Hematopoietic multipotent progenitor cell treated with erythropoietin and hydrocortisone succinate and interleukin-3 and kit ligand, for 17 days (in vitro differentiated cells): ENCODE results near the gene ALDH4A1.

Source experiments
- DNase-seq: peaks from one replicate; pipeline ENCODE4 v3.0.0-alpha.2; 2015; ENCODE audit warnings: low spot score

ALDH4A1 gene

GRCh38 chr1:18938707-18939070, 36.3 kb upstream of the ALDH4A1 start:
- no peak for DNase-seq

DNA sequence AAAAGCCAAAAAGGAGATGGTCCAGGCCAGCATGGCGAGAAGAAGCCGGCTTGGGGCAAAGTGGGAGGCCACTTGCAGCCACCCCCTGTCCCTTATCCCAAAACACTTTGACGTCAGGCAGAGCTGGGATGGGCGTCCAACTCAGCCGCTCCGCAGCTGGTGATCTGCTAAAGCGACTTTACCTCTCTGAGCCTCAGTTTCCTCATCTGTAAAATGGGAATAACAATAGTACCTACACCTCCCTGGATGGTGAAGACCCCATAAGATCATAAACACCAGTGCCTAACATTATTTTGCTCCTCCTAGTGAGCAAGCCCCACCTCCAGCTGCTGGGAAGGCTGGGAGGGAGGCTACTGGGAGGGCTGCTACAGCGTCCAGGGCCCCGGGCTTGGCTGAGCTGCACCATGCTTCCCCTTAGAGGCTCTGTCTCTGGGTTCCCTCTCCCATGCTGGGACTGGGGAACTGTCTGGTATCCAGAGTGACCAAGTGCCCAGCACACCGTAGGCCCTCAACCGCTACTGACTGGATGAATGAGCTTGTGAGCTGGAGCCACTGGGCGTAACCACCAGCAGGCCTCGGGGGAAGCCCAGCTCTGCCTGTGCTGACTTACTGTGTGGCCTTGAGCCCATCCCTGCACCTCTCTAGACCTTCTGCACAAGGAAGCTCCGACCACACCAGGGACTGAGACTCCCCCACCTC, 35.8 kb upstream of the ALDH4A1 start:
- DNase-seq, result no peak

DNA sequence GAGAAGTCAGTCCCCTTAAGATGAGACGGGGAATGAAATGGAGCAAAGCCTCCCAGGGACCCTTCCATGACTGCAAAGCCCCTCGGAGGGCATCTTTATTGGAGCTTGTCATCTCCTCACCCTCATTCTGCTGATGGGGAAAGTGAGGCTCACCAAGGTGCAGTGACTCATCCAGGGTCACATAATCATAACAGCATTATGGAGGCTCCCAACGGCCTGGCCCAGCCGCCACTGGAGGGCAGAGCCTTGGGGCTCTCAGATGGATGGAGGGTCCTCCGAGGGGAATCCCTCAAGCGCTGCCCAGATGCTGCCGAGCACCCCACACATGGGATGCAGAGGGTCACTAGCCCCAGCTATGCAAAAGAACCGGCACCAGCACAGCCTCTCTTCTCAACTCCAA, 35.2 kb upstream of the ALDH4A1 start:
- no peak for DNase-seq

- no peak for DNase-seq
Measured at GRCh38 chr1:18936814-18937481, 34.6 kb upstream of the ALDH4A1 start.

GRCh38 chr1:18936471-18936813, 34.1 kb upstream of the ALDH4A1 start:
- DNase-seq, result no peak

GRCh38 chr1:18934205-18935000, 32.0 kb upstream of the ALDH4A1 start:
- no peak for DNase-seq

DNA sequence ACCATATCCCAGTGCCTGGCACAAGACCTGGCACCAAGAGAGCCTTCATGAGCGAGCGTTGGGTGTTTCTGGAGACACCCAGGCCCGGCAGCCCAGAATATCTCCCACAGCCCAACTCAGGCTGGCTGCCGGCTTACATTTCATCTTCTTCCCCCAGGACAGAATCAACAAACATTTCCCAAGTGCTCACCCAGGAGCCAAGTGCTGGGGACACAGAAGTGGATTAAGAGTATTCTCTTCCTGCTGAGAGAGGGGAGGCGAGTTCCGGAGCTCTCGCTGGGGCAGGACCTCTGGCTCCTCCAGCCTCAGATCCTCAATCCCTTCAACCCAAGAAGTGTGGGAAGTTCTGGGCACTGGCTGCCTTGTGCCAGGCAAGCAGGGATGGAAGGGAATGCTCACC, 30.5 kb upstream of the ALDH4A1 start:
- DNase-seq, result no peak

DNA sequence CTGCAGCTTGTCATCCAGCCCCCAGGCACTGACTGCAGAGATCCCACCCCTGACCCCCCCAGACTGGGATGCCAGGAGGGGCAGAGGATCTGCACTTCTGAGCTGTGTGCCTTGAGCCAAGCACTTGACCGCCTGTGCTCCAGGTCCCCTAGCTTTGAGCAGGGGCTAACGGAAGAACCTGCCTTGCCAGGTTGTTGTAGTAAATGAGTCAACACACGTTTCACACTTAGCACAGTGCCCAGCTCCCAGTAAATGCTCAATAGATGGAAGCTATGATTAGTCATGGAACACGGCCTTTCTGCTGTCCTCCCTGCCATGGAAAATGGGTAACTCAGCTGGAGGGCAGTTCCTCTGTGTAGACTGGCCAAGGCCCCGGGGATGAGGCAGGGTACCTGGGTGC, 30.0 kb upstream of the ALDH4A1 start:
- no peak for DNase-seq

DNA sequence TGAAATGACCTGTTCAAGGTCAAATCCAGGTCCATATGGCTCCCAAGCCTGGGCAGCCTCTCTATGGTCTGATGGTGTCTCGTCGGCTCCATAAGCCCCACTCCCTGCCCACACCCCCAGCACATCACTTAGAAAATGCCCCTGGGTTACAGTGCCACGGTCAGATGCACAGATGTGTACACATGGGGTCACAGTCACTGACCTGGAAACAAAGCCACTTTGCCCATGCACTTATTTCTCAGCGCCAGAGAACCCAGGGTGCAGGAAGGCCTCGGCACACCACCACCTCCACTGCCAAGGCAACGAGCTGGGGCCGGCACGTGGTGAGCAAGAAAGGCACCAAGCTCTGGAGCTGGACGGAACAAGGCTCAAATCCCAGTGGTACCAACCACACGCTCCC, 29.4 kb upstream of the ALDH4A1 start:
- no peak for DNase-seq

- DNase-seq, result no peak
Measured at GRCh38 chr1:18929686-18930085, 27.3 kb upstream of the ALDH4A1 start.

GRCh38 chr1:18928985-18929384, 26.6 kb upstream of the ALDH4A1 start:
- DNase-seq, result no peak

DNA sequence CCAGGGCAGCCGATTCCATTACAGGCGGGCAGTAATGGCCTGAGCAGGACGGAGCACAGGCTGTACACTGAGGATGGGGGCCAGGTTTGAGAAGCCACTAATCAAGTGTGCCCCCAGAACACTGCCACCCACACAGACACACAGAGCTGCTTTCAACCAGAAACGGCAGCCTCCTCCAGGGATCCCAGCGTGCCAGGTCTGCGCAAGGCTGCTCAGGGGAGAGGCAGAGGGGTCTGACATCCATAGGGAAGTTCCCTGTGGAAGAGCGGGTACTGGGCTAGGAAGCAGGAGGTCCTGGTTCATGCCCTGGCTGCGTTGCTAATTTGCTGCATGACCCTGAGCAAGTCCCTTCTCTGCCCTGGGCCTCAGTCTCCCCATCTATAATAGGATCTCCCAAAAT, 26.1 kb upstream of the ALDH4A1 start:
- no peak for DNase-seq

DNA sequence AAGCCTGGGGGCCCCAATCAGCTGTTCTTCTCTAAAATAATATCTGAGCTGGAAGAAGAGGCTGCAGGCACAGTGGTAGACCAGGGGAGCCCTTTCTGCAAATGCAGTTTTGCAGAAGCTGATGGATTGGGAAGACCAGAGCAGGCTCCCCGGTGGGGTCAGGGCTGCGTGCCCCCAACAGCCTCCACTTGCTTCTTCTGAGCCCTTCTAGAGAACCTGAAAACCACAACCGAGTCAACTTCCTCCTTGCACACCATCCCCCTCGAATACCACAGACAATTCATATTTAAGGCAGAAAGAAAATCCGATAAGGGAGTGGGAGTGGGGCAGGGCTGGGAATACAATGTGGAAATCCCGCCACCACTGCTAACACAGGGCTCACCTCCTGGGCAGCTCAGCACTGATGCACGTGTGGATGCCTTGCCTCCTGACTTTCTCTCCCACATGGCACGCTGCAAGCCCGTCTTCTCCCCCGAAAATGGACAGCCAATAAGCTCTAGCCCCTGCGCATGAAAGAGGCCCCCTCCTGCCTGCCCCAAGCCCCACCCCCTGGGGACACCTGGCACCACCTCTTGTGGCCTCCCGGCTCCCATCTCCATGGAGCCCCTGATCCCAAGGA, 25.4 kb upstream of the ALDH4A1 start:
- DNase-seq, result no peak

DNA sequence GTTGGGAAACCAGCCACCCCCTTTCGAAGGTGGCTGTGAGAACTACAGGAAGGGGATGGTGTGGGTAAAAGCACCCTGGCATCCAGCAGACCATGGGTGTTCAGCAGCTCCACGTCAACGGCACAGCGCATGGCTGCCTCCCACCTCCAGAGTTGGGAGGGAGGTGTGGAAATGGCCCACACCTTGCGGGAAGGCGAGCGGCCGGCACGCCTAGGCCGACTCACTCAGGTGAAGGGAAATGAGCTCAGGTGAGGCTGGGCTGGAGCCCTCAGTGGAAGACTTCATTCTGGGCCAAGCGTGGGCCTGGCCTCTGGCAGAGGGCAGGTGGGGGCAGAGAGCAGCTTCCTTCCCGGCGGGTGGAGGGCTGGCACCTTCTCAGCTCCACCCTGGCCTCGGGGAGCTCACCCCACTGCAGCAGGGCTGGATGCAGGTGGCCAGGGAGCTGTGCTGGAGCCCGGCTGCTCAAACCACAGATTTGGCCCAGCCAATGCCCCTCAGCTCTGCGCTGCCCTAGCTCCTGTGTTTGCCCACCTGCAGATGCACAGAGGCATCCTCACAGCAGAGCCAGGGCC, 24.8 kb upstream of the ALDH4A1 start:
- DNase-seq, result no peak

- no peak for DNase-seq
Measured at GRCh38 chr1:18926315-18927081, 24.1 kb upstream of the ALDH4A1 start.

DNA sequence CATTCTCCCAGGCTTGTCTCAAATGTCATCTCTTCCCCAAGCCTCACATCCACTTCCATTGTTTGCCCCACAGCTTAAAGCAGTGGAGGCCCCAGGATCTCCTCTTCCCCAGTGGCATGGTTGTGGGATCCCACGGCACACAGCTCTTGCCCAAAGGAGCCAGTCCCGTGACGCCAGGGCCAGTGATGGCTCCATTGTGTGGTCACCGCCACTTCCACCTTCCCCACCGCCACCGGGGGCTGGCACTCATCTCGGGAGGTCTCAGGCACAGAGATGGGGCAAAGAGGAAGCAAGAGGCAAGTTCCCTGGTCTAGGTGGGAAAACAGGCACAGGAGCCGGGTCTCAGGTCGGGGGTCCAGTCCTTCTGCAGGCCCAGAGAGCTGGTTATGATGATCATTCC, 22.9 kb upstream of the ALDH4A1 start:
- no peak for DNase-seq

DNA sequence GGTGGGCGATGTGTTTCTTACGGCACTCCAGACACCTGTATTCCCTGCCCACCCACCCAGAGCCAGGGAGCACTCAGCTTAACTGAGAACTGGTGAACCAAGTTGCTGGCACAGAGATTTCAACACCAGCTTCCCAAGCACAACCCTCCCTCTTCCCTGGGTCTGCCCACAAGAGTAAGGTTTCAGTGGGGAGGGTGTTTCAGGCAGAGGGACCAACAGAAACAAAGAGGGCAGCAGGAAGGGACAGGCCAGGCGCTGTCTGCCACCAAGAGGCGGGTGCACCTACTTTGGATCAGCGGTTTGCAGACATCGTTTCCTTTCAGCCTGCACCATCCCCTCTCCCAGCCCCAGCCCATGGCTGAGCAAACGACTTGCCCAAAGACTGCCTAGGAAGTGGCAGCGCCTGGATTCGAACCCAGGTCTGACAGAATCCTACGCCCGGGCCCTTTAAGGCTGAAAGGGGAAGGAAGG, 21.9 kb upstream of the ALDH4A1 start:
- no peak for DNase-seq

GRCh38 chr1:18923756-18924211, 21.4 kb upstream of the ALDH4A1 start:
- no peak for DNase-seq

DNA sequence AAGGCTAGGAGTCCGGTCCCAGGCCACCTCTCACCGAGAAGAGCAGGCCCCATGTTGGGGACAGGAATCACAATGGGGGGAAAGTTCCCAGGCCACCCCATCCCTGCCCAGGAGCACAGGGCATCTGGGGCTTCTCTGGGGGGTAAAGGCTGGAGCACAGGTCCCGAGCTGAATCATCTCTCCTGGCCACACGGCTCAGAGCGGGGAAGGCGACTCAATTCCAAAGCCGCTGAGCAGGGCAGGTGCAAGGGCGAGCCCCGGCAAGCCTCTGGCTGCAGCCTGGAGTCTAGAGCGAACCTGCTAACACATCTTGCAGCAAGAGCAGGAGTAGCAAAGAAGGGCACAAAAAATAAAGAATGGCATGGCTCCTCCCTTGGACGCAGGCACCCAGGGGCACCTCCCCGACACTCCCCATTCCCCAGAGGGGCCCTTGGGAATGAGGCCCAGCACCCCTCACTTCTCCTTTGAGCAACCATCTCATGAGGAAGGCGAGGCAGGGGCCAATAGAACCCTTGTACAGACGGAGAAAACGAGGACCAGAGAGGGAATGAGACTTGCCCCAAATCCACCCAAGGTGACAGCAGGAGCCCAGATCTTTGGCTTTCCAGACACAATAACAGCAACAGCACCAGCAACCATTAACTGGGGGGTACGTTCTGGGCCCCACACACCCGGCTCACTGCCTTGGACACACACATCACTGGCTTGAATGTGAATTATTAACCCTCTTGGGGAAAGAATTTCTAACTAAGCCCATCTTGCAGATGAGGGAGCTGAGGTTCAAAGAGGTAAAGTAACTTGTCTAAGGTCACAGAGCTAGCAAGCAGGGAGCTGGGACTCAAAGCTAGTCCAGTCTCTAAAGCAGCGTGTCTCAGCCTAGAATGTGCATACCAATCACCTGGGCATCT, 20.7 kb upstream of the ALDH4A1 start:
- no peak for DNase-seq

- no peak for DNase-seq
Measured at GRCh38 chr1:18922319-18922726, 20.0 kb upstream of the ALDH4A1 start.
